GM18526 (cell line): ENCODE data around the gene CRTAP.

Experiments
- POLR2A ChIP-seq: IDR thresholded peaks from 3 replicates; pipeline ENCODE4 v1.6.1; 2011; ENCODE audit not compliant: insufficient read length; ENCODE audit errors: extremely low read depth

The CRTAP gene

DNA sequence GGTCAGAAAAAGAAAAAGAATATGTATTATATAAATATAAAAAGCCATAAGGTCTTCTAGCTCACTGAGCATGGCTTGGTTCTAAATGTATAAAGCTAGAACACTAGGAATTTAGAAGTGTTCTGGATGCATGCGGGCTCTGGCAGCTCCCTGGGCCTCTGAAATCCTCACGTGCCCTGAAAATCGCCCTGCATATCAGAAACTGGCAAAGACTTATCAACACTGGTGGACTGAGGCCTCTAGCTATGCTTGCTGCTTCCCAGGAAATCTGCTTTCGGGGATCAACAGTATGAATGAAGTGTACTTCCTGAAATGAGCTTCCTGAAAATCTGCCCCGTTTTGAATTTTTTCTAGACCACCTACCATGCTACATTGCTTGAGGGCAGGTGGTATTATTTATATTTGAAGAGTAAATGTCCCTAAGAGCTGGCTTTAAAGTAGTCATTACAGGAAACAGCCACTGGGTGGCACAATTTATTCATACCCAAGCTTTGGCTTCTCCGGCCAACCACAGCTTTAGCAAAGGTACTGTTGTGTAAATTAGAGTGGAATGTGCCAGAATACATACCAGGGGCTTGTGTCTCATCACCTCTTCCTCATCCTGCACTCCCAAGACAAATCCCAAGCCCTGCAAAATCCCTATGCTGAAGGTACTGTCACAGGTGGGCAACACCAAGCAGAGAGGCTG, 17.7 kb downstream of the CRTAP start:
- no peak for TF ChIP-seq POLR2A

DNA sequence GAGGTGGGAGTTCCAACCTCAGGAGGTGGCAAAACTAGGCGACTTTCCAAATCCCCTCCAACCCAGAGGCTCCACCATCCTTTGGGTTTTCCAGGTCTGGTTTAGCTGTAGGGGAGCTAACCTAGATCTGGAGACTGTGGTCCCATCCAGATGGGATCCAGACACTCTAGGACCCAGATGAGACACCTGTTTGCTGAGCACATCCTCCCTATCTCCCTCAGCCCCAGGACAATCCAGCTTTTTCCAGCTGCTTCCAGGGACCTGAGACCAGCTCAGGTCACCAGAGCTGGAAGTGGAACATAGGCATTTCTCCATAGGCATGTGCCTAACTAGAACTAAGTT, 18.2 kb downstream of the CRTAP start:
- no peak for TF ChIP-seq POLR2A

DNA sequence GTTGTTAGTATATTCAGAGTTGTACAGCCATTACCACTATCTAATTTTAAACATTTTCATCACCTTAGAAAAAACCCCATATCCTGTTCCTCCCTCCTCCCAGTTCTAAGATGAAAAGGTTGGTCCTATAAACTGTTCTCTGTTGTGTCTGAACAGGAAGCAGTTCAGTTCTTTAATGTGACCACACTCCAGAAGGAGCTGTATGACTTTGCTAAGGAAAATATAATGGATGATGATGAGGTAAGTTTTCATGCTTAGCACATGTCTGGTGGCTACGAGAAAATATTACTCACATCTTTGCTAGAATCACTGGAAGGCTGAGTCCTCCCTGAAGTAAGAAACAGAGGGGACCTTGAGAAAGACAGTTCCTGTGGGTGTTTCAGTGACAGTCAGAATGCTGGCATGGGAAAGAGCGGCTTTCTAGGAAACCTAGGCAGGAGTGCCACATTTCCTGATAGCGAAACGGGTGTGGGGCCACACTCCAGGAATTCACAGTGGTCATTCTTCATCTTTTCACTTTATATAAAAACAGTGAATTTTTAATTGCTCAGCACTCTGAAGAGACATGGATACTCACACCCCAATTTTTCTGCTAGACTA, 20.3 kb downstream of the CRTAP start:
- TF ChIP-seq POLR2A, result no peak

DNA sequence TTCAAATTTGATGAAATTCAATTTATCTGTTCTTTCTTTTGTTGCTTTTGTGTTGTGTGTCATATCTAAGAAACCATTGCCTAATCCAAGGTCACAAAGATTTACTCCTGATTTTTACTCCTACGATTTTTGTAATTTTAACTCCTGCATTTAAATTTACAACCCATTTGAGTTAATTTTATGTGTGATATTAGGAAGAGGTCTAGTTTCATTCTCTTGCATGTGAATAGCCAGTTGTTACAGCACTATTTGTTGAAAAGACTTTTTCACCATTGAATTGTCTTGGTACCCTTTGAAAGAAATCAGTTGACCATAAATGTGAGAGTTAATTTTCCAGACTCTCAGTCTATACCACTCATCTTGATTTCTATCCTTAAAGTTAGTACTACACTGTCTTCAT, 23.9 kb downstream of the CRTAP start:
- no peak for TF ChIP-seq POLR2A

DNA sequence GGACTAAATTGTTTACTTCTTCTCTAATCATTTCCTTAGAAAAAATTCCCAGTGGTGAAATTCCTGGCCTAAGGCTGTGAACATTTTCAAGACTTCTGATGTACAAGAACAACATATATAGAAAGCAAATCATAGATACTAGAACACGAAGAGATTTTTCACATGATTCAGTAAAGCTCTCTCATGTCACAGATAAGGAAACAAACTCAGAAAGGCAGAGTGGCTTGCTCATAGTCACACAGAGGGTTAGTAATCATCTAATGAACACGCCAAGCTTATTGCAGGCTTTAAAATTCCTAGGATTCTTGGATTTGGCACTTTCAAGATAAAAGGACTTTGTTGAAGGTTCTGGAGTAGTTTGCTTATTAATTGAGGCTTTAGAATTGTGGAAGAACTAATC, 26.2 kb downstream of the CRTAP start:
- TF ChIP-seq POLR2A, result no peak

DNA sequence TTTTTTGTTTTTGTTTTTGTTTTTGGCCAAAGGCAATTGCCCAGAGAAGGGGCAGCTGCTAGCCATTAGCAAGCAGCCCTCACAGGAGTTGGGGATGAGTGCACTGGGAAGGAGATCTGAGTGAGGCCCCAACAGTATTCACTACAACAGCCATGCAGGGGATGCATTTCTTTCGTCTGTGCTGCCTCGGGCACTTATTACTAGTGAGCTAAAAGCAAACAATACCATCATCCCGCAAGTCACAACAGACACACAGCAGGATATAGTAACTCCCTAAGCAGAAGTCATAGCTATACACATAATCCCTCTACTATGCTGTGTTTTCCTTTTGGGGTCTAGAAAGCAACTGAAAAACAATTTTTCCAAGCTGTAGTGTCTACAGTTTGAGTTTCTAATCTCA, 27.2 kb downstream of the CRTAP start:
- TF ChIP-seq POLR2A, result no peak

DNA sequence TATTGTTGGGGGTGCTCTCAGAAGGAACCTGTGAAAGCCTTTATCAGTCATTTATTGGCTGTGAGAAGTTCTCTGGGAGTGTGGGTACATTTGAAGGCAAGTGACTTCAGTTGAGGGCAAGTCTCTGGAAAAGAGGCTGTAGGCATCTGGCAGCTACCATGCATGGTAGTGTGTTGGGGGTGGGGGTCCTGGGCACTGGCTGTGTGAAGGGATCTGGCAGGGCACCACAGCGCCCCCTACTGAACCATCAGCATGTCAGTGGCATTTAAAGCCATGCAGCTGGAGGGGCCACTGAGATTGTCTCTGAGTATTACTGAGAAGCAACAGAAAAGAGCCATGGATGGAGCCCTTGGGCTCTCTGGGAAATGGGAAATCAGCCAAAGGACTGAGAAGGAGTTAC, 30.6 kb downstream of the CRTAP start:
- no peak for TF ChIP-seq POLR2A

DNA sequence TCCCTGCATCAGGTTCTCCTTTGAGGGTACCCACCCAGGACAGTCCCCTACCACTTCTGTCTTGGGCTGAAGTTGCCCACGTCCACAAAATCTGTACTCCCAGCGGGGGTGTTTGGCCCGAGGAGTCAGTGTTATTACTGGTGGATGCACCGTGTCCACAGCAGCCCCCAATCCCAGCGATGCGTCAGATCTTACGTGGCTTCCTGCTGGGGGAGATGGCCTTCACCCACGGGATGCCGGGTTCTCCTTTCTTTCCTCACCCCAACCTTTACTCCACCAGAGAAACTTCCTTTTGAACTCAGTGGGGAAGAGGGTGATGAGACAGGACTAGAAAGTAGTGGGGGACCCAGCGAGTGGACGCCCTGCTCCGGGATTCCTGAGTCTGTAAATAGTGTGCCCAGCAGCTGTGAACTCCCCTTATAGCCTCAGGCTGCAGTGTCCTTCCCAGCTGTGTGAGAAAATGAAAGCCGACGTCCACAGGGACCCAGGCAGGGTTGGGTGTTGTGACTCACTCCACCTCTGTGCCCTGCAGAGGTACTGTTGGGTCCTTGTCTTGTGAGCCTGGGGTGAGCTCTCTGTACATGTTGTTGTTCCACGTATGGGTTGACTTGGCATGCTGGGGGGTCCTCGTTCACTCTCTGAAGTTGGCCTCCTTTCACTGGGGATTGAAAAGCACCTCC, 31.5 kb downstream of the CRTAP start:
- TF ChIP-seq POLR2A, result no peak

DNA sequence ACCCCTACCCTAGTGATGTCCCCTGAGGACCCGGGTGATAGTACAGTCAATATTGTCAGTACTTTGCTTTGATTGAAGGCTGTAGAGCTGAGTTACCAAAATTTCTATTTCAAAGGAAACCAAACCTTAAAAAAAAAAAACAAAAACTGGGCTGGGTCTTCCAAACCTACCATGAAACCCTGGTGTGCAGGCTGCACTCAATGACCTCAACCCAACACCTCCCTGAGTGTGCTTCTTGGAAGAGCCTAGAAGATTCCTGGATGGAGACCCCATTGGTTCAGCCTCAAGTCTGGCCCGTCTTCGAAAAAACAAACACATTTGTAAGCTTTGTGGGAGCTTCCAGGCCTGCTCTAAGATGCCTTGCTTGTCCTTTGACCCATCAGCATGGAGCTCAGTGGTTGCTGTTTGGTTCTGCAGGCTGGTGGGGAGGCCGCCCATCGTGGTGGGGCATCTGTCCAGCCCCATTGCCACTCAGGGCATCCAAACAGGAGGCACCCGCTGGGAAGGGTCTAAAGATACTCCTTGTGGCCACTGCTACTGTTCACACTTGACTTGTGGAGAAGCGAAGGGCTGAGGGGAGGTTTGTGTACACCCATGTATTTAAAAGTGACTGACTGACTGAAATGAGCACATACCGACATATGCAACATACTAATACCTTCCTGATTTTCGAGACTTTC, 32.2 kb downstream of the CRTAP start:
- no peak for TF ChIP-seq POLR2A

DNA sequence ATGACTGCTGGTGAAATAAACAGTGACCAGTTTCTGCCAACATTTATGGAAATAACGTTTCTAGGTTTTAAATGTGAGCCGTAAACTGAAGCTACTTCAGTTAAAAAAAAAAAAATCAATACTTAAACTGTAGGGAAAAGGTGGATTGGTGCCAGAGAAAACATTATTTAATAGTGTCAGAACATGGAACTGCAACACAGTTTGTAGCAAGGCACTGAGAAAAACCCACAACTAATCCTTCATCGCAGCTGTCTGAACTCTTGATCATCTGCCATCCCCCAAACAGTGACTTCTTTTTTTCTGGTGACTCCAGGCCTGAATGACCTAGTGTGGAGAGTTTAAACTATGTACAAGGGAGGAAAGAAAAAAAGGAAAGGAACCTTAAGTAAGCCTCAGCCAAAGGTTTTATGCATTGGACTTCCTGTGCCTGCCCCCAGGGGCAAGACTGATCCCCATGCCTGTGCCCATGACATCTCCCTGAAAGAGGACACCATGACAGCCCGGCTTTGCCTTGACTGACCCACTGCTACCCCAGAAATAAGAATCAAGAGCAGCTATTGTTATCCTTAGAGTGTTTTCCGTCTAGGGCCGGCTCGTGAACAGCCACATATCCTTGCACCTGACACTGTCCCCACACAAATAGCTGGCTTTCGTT, 33.1 kb downstream of the CRTAP start:
- no peak for TF ChIP-seq POLR2A

DNA sequence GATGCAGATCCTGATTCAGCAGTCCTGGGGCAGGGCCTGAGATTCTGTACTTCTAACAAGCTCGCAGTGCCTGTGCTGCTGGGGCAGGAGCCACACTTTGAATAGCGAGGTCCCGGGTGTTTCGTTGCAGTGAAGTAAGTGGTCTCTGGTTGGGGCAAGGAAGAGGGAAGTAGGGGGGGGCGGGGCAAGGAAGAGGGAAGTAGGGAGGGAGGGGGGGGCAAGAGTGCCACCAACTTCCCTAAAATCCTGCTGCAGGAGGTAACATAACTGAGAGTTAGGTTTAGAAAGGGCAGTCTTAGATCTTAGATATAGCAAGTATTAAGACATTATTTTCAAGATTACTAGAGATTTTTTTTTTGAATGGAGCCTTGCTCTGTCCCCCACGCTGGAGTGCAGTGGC, 35.5 kb downstream of the CRTAP start:
- no peak for TF ChIP-seq POLR2A

DNA sequence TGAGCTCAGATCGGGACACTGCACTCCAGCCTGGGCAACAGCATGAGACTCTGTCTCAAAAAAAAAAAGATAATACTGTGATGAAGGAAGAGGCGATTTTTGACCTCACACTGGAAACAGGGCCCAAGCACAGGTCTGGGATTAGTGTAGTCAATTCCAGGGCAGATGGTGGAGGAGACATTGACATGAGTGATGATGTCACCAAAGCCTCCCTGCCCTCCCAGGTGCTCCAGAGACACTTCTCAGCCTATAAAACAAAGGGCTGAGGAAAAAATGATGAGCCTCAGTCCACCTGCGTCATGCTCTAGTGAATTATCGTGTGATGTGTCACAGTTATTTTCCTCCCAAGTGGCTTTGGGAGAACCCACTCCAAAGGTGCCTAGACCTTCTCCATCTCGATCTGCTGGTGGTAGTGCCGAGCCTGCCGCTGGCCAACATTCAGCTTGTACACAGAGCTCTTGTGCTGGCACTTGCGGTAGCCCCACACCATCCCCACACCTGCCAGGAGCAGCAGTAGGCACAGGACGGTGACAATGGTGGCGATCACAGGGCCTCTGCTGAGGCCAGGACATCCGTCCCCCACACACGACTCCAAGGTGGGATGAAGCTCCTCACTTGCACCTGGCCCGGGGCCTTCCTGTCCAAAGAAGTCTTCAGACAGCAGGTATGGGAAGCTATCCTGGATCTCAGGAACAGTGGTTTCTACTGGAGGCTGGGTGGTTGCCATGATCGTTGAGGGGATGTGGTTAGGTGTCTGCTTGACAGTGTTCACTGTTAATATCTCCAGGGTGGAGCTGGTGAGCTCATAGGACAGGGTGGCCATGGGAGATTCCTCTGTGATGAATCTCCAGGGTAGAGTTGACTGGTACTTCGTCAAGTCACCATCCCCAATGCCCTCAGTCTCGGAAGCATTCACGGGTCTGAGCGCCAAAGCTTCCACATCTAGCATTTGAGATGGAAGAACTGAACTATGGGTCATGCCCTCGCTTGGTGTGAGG, 38.8 kb downstream of the CRTAP start:
- no peak for TF ChIP-seq POLR2A

DNA sequence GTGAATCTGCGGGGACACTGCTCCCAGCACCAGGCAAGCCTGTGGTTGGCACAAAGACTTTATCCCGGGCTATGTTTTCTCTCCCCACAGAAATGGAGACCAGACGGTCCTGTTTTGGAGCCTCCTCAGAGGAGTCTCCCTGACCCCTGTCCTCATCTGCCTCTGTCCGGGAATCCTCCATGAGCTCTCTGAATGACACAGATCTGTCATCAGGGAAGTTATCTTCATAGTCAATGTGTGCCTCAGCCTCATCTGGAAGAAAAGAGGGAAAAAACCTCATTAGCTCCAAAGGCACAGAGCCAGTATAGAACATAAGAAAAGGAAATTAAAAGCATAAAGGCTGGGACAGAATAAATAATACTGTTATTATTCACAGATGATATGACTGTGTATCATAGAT, 40.0 kb downstream of the CRTAP start:
- TF ChIP-seq POLR2A, result no peak

DNA sequence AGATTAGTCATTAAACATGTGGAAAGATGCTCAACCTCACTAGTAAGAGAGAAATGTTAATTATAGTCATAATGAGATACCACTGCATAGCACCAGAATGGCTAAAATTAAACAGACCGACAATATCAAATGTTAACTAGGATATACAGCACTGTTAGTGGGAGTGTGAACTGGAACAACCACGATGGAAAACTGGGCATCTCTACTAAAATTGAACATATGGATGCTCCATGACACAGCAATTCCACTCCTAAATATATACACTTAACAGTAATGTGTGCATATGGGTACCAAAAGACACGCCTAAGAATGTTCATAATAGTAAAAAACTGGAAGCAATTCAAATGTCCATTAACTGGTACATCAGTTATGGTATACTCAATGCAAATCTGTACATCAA, 41.5 kb downstream of the CRTAP start:
- no peak for TF ChIP-seq POLR2A

DNA sequence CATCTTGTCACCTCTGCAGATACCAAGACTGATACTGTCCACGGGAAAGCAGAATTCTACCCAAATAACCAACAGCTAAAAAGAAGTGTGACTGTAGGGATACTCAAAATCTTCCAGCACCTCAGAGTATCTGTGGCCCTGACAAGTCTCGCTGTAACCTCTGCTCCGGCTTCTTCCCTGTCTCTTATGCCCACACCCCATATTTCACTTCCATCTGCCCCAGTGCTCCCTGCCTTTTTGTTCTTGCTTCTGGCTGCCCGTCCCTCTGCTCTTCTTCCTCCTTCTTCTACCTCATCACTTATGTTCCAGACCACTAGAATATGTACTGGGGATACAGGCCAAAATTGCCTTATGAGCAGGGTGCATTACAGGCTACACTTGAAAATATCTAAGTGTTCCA, 45.4 kb downstream of the CRTAP start:
- TF ChIP-seq POLR2A, result no peak

DNA sequence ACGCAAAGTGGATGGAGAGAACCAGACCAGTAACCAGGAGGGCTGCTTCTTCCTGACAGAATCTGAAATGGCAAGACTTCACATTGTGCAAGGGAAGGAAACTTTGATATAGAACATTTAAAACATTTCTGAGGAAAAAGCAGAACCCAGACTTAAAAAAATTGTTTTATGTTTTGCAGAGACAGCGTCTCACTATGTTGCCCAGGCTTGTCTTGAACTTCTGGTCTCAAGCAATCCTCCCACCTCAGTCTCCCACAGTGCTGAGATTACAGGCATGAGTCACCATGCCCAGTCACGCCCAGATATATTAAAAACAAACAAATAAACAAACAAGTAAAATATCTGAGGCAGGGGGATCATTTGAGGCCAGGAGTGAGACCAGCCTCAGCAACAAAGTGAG, 46.2 kb downstream of the CRTAP start:
- no peak for TF ChIP-seq POLR2A
